Peyer's patch (tissue), 4 donors: Measurements from ENCODE around the gene PTH2. TPM values are rescaled to one million over a fixed set of nuclear protein-coding genes. Genes with fewer than 3 reads are reported as not detected.

Experiments
- DNase-seq, 3 donors: peaks; one replicate each; pipeline ENCODE4 v3.0.0-alpha.2; 2017 to 2019
- H3K27ac ChIP-seq, 4 donors: fragments of 200-600 bp; sonication (generic); one replicate each; pipeline ENCODE4 v1.5.1; 2016 to 2019
- H3K27me3 ChIP-seq, 2 donors: fragments of 200-600 bp; sonication (generic); one replicate each; pipeline ENCODE4 v1.5.1; 2019
- H3K36me3 ChIP-seq, 3 donors: fragments of 200-600 bp; sonication (generic); one replicate each; pipeline ENCODE4 v1.5.1; 2016 to 2019
- H3K4me1 ChIP-seq, 4 donors: fragments of 200-600 bp; sonication (generic); one replicate each; pipeline ENCODE4 v1.5.1; 2016 to 2019
- H3K4me3 ChIP-seq, 4 donors: fragments of 200-600 bp; sonication (generic); 1 replicate in 3 of 4; 2 replicates in 1 of 4; pipeline ENCODE4 v1.5.1; 2016 to 2019; ENCODE audit warnings: mild to moderate bottlenecking in 1 of 4
- H3K9me3 ChIP-seq, 4 donors: fragments of 200-600 bp; sonication (generic); one replicate each; pipeline ENCODE4 v1.5.1; 2016 to 2019; ENCODE audit warnings: mild to moderate bottlenecking in 1 of 4
- POLR2A ChIP-seq, 2 donors: fragments of 450-650 bp; IDR thresholded peaks; one replicate each; pipeline ENCODE4 v1.5.1; 2017; ENCODE audit warnings: antibody characterized with exemption in 2 of 2, mild to moderate bottlenecking in 2 of 2, moderate library complexity in 2 of 2
- total RNA-seq, 4 donors: library from RNA; depleted of rRNA; stranded (reverse); fragments of >200 nt; gene quantifications; one replicate each; pipeline ENCODE4 v1.1.0, GENCODE V29; 2016
- TF ChIP-seq, protein P1 (sequence below), 6 experiments: fragments of 450-650 bp in 4 of 6; fragments of 200-600 bp in 2 of 6; sonication (generic) in 1 of 6; IDR thresholded peaks; one replicate each; pipeline ENCODE4 v1.5.1; 2017 to 2019; ENCODE audit warnings: antibody characterized with exemption in 6 of 6, mild to moderate bottlenecking in 3 of 6, moderate library complexity in 1 of 6

The PTH2 gene
- total RNA-seq, 4 donors from 2014 or later = not detected

DNA sequence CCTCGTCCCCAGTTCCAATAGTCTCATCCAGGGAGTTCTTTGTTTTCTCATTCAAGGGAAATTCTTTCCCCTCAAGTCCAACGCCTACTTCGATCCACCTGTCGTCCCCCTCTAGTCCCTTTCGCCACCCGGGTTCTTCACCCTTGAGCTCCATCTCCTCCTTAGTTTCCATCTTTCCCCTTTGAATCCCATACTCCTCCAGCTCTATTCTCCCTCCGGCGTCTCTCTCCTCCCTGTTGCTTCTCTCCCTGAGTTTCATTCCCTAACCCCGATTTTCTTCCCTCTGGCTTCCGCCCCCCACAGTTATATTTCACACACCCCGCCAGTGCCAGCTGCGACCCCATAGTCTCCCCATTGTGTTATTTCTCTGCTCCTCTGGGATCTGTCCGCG, 18.7 kb upstream of the PTH2 start:
- TF ChIP-seq, protein P1, sequence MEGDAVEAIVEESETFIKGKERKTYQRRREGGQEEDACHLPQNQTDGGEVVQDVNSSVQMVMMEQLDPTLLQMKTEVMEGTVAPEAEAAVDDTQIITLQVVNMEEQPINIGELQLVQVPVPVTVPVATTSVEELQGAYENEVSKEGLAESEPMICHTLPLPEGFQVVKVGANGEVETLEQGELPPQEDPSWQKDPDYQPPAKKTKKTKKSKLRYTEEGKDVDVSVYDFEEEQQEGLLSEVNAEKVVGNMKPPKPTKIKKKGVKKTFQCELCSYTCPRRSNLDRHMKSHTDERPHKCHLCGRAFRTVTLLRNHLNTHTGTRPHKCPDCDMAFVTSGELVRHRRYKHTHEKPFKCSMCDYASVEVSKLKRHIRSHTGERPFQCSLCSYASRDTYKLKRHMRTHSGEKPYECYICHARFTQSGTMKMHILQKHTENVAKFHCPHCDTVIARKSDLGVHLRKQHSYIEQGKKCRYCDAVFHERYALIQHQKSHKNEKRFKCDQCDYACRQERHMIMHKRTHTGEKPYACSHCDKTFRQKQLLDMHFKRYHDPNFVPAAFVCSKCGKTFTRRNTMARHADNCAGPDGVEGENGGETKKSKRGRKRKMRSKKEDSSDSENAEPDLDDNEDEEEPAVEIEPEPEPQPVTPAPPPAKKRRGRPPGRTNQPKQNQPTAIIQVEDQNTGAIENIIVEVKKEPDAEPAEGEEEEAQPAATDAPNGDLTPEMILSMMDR (IDR thresholded peaks at IDR 0.05) = no peak
- TF ChIP-seq POLR2A (IDR thresholded peaks at IDR 0.05) = no peak
- peaks cover 0 to 32% of the 10 kb centered on the region in 2 donors for H3K27me3 ChIP-seq
- DNase-seq = no peak
- H3K4me3 ChIP-seq = peak overlapping the region in 1 of 4 donors; percentile 67
- H3K9me3 ChIP-seq = no peaks in the 10 kb centered on the region
- H3K27ac ChIP-seq = peak overlapping the region in 3 of 4 donors; percentile 78 to 85 (median 79)
- peaks cover 0 to 12% (median 0%) of the 10 kb centered on the region in 4 donors for H3K4me1 ChIP-seq
- H3K36me3 ChIP-seq = peaks cover 0 to 7% (median 0%) of the 10 kb centered on the region in 3 donors

DNA sequence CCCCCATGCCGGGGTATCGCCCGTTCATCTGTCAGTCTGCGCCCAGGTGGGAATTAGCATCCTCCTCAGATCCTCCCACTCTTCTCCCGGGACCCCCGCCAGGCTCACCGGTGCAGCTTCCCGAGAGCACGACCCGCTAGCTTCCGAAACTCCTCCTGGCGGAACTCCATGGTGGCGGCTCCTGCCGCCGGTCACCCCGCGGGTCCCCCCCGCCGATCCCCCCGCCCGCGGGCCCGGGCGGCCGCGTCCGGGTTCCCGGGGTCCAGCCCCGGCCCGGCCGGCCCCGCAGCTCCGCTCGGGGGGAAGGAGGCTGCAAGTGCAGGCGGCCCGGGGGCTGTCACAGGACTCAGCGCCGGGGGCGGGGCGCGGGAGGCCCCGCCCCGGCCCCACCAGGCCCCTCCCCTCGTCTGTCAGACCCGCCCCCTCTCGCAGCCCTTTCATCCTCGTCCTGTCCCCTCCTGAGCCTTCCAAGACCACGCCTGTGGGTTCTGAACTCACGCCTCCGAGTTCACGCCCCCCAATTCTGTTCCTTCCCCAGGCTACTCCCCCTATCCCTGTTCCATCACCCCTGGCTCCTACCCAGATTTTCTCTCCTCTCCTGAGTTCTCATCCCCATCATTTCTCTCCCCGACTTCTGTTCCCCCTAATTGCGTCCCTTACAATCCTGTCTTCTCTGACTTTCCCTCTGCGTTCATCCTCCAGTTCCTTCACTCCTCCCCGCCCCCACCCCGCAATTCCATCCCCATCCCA, 18.1 kb upstream of the PTH2 start, which contains the start of gene SLC17A7:
TSS of gene SLC17A7 (minus strand) at position 318 of the 750 bp plus-strand sequence. CDS start at position 170, 148 bp downstream.
- TF ChIP-seq, protein P1 (IDR thresholded peaks at IDR 0.05) = no peak
- TF ChIP-seq POLR2A (IDR thresholded peaks at IDR 0.05) = no peak
- Histone ChIP-seq H3K27me3 (peaks cover 0 to 38% of the 10 kb centered on the region in 2 donors), H3K27ac (peak within 1 kb of the TSS in 3 of 4 donors; percentile 78 to 85 (median 79))

DNA sequence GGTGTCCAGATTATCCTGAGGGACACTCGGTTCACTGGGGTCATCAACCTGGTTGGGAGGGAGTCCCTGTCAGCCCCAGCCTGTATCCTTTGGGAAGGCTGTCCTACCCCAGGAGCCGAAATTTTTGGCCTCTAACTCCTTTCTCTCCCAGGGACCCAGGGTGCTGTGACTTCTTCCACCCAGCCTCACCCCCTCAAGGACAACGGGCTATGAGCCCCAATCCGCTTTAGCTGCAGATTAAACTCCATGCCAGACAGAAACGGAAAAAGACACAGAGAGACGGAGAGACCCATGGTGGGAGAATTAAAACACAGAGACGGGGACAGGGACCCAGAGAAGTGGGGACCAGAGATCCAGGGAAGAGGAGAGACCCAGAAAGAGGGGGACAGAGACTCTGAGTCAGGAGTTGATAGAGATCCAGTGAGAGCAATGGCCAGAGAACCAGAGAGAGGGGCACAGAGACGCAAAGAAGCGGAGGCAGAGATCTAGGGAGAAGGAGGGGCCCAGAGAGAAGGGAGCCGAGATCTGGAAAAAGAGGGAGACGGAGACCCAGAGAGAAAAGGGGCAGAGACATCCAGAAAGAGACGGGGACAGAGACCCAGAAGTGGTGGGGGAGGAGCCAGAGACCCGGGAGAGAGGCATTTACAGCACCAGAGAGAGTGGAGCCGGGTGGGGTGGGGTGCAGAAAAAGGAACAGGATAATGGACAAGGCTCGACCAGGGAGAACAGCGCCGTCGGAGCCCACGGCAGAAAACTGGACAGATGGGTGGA, 17.4 kb upstream of the PTH2 start:
- Histone ChIP-seq H3K27ac (no peak overlapping the region), H3K4me3 (peak overlapping the region; percentile 11 to 39 (median 32)), H3K27me3 (peaks cover 0 to 43% of the 10 kb centered on the region in 2 donors)

More for the DNA sequence above, 18.1 kb upstream of the PTH2 start, which contains the start of gene SLC17A7:
- Histone ChIP-seq H3K4me1 (peaks cover 0 to 12% (median 0%) of the 10 kb centered on the region in 4 donors), H3K4me3 (peak within 1 kb of the TSS; percentile 11 to 67 (median 36)), H3K9me3 (peaks cover 0 to under 1% (median 0%) of the 10 kb centered on the region in 4 donors), H3K36me3 (peaks cover 0 to 1% (median 0%) of the 10 kb centered on the region in 3 donors)
- DNase-seq = peak in 1 of 3 donors; percentile 57

DNA sequence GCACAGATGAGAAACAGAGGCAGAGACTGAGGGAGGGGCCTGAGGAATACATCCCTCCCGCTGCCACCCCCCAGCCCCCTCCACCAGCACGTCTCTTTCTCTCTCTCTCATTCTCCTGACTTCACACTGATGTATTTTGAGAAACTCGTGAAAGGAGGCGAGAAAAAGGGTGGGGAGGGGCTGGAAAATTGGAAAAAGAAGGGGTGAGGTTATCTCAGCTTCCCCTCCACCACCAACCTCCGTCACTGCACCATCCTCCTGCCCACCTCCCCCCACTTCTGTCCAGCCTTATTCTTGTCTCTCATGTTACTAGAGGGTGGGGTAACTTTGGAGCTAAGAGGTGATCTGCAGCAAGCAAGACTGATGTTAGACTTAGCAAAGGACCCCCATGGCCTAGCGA, 16.6 kb upstream of the PTH2 start:
- H3K4me3 ChIP-seq = no peak overlapping the region
- no peak for DNase-seq
- TF ChIP-seq POLR2A (IDR thresholded peaks at IDR 0.05) = no peak
- TF ChIP-seq, protein P1 (IDR thresholded peaks at IDR 0.05) = no peak
- peaks cover 0 to 50% of the 10 kb centered on the region in 2 donors for H3K27me3 ChIP-seq
- peaks cover 0 to 12% (median 0%) of the 10 kb centered on the region in 4 donors for H3K4me1 ChIP-seq
- H3K27ac ChIP-seq = no peak overlapping the region
- H3K36me3 ChIP-seq = no peaks in the 10 kb centered on the region
- H3K9me3 ChIP-seq = peaks cover 0 to 4% (median 0%) of the 10 kb centered on the region in 4 donors

More for the DNA sequence above, 17.4 kb upstream of the PTH2 start:
- Histone ChIP-seq H3K36me3 (no peaks in the 10 kb centered on the region), H3K4me1 (peaks cover 0 to 12% (median 0%) of the 10 kb centered on the region in 4 donors), H3K9me3 (peaks cover 0 to 4% (median 0%) of the 10 kb centered on the region in 4 donors)
- no peak for DNase-seq
- TF ChIP-seq POLR2A (IDR thresholded peaks at IDR 0.05) = no peak
- TF ChIP-seq, protein P1 (IDR thresholded peaks at IDR 0.05) = no peak

DNA sequence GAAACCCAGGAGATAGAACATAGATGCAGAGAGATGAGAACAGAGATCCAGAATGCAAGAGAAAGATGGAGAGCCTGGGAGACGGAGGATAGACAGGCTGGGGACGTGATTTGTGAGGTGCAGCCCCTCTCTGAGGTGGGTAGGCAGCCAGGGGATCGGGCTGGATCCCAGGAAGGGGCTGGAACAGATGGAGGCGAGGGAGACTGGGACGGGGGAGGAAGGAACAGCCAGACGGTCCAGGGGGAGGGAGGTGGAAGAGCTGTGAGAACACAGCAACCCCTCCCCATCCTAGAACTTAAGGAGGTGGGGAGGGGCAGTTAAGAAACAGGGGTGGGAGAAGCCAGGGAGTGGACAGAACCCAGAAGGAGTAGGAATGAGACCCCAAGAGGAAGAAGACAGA, 15.0 kb upstream of the PTH2 start:
- H3K9me3 ChIP-seq = peaks cover 0 to 4% (median 0%) of the 10 kb centered on the region in 4 donors
- H3K27me3 ChIP-seq = peaks cover 0 to 65% of the 10 kb centered on the region in 2 donors
- TF ChIP-seq, protein P1 (IDR thresholded peaks at IDR 0.05) = no peak
- TF ChIP-seq POLR2A (IDR thresholded peaks at IDR 0.05) = no peak
- no peak overlapping the region for H3K27ac ChIP-seq
- no peak overlapping the region for H3K4me3 ChIP-seq
- H3K4me1 ChIP-seq = peaks cover 0 to 12% (median 0%) of the 10 kb centered on the region in 4 donors
- H3K36me3 ChIP-seq = no peaks in the 10 kb centered on the region
- no peak for DNase-seq
